ENCODE data around the gene TGM6.

The TGM6 gene

GRCh38 chr20:2365091-2365490, 15.6 kb upstream of the TGM6 start:
- DNase-seq: no peak

- no peak for DNase-seq
Observed at GRCh38 chr20:2365666-2366065, 15.0 kb upstream of the TGM6 start.

- DNase-seq: no peak
Observed at GRCh38 chr20:2368621-2369020, 12.1 kb upstream of the TGM6 start.

GRCh38 chr20:2373098-2373497, 7.6 kb upstream of the TGM6 start:
- DNase-seq: no peak

- DNase-seq: no peak
Observed at GRCh38 chr20:2374346-2375125, 6.2 kb upstream of the TGM6 start.

- no peak for DNase-seq
Observed at GRCh38 chr20:2378893-2379292, 1.8 kb upstream of the TGM6 start.

- no peak for DNase-seq
Observed at GRCh38 chr20:2379511-2380229, 1.0 kb upstream of the TGM6 start.

- no peak for DNase-seq
Observed at GRCh38 chr20:2381303-2381702, 602 bp downstream of the TGM6 start.

GRCh38 chr20:2382833-2383232, 2.1 kb downstream of the TGM6 start:
- no peak for DNase-seq

GRCh38 chr20:2385026-2385425, 4.3 kb downstream of the TGM6 start:
- DNase-seq: no peak

- DNase-seq: no peak
Observed at GRCh38 chr20:2385496-2385895, 4.8 kb downstream of the TGM6 start.

- DNase-seq: no peak
Observed at GRCh38 chr20:2386516-2387179, 5.9 kb downstream of the TGM6 start.

GRCh38 chr20:2387180-2387577, 6.5 kb downstream of the TGM6 start:
- no peak for DNase-seq

- DNase-seq: no peak
Observed at GRCh38 chr20:2387580-2387979, 6.9 kb downstream of the TGM6 start.

- DNase-seq: no peak
Observed at GRCh38 chr20:2390951-2391675, 10.4 kb downstream of the TGM6 start.

- no peak for DNase-seq
Observed at GRCh38 chr20:2394411-2395055, 13.8 kb downstream of the TGM6 start.

- no peak for DNase-seq
Observed at GRCh38 chr20:2395136-2395535, 14.4 kb downstream of the TGM6 start.

- no peak for DNase-seq
Observed at GRCh38 chr20:2396241-2396814, 15.6 kb downstream of the TGM6 start.

GRCh38 chr20:2397091-2397490, 16.4 kb downstream of the TGM6 start:
- no peak for DNase-seq

GRCh38 chr20:2397595-2398145, 17.0 kb downstream of the TGM6 start:
- DNase-seq: no peak

- DNase-seq: no peak
Observed at GRCh38 chr20:2398449-2398848, 17.7 kb downstream of the TGM6 start.

GRCh38 chr20:2399390-2399789, 18.7 kb downstream of the TGM6 start:
- DNase-seq: no peak

Measured in NCI-H1694 (cell line).